Retinal pigment epithelial cell (primary cell): Measurements from ENCODE around the gene AFF3.

Source experiments
- DNase-seq: peaks from one replicate; pipeline ENCODE4 v3.0.0-alpha.2; 2010; ENCODE audit warnings: low read depth
- H3K4me3 ChIP-seq: 2 replicates; pipeline ENCODE4 v1.5.1; 2011; ENCODE audit warnings: mild to moderate bottlenecking, low read length, control low read depth, moderate library complexity
- TF ChIP-seq, protein P1 (sequence below): conservative IDR thresholded peaks from 2 replicates; pipeline ENCODE4 v1.5.1; 2011; ENCODE audit warnings: low read depth, low read length, control low read depth, inconsistent platforms

Gene AFF3

DNA sequence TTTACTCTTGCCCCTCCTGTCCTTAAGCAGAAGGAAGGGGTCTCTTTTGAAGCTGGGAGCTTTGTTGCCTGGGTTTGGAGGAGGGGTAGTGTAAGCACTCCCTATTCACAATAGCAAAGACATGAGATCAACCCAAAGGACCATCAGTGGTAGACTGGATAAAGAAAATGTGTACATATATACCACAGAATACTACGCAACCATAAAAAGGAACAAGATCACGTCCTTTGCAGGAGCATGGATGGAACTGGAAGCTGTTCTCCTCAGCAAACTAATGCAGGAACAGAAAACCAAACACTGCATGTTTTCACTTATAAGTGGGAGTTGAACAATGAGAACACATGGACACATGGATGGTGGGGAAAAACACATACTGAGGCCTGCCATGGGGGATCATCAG is 371.5 kb downstream of the AFF3 start:
- no peak overlapping the region for H3K4me3 ChIP-seq
- no peak for DNase-seq
- TF ChIP-seq, protein P1, sequence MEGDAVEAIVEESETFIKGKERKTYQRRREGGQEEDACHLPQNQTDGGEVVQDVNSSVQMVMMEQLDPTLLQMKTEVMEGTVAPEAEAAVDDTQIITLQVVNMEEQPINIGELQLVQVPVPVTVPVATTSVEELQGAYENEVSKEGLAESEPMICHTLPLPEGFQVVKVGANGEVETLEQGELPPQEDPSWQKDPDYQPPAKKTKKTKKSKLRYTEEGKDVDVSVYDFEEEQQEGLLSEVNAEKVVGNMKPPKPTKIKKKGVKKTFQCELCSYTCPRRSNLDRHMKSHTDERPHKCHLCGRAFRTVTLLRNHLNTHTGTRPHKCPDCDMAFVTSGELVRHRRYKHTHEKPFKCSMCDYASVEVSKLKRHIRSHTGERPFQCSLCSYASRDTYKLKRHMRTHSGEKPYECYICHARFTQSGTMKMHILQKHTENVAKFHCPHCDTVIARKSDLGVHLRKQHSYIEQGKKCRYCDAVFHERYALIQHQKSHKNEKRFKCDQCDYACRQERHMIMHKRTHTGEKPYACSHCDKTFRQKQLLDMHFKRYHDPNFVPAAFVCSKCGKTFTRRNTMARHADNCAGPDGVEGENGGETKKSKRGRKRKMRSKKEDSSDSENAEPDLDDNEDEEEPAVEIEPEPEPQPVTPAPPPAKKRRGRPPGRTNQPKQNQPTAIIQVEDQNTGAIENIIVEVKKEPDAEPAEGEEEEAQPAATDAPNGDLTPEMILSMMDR: no peak

DNA sequence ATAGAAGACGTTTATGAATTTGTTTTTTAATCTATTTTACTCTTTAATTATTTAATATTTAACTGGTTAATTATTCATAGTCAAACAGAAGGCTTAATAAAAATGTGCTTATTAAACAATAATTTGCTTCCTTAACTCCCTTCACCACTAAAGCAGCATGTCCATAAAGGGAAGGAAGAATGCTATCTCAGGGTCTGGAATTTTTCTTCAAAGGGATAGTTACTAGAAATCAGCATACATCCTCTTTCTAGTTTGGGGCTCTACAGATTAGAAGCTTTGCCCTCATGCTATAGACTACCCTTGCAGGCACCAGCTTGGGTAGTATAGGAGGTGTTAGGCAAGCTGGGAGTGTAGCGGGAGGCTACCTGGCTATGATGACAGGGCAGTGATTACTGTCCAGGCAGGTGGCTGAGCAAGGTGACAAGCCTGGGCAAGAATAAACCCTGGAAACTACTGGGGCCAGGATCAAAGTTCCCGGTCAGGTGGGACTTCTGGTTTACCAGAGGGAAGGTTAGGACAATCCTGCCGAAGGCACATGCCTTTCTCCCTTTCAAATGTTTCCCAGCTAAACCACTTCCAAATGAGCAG is 376.6 kb downstream of the AFF3 start:
- H3K4me3 ChIP-seq: no peak overlapping the region
- no peak for DNase-seq
- TF ChIP-seq, protein P1: no peak

DNA sequence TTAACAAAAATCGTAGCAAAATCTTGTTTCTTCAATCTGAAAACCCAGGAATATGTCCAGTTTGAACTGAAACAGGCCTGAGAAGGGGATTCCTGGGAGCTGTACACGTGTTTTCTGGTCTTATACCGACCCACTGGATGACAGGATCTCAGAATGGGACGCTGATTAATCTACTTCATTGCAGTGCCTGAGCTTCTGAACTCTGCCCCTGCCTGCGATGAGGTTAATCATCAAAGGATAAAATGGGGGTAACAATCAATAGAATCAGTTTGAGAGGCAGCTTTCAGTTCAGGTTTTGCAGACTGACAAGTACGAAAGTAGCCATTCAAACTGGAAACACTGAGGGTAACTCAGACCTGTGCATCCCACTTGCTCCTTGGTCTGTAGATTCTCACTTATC is 378.6 kb downstream of the AFF3 start:
- TF ChIP-seq, protein P1: no peak
- H3K4me3 ChIP-seq: no peak overlapping the region

DNA sequence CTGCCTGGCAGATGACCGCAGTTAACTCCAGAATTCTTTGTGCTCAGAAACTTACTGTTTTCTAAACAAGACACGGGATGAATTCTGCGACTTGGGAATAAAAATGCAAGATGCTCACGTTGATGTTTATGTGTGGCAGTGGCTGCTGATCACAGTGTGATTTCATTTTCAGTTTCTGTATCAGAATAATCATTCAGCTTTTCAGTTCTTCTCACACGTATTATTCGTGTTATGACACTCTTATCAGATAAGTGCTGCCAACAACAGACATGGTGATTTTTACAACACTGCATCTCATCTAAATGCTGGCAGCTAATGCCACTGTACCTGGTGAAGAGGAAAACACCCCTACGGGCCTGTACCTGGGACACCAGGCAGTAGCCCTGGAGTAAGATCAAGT is 379.7 kb downstream of the AFF3 start:
- TF ChIP-seq, protein P1: no peak
- DNase-seq: no peak
- no peak overlapping the region for H3K4me3 ChIP-seq

More for the DNA sequence above, 378.6 kb downstream of the AFF3 start:
- no peak for DNase-seq

DNA sequence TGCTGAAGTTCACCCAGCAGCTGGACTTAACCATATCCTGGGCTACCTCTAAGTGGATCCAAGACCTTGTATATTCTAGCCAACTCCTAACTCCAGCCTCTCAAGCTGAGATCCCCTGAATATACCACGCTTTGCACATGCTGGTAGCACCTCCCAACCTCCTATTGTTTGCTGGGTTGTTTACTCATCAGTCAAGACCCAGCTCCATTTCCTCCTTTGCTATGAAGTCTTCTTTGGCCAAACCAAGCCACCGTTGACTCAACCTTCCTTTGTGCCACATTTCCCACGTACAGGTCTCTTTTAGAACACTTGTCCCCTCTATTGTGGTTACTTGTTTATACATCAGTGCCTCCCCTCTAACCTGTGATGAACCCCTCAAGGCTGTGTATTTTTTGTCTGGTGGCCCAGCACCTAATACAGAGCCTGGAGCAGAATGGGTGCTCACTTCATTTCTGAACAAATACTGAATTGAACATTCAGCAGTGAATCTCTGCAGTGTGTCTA is 384.7 kb downstream of the AFF3 start:
- DNase-seq: no peak
- TF ChIP-seq, protein P1: no peak
- no peak overlapping the region for H3K4me3 ChIP-seq

DNA sequence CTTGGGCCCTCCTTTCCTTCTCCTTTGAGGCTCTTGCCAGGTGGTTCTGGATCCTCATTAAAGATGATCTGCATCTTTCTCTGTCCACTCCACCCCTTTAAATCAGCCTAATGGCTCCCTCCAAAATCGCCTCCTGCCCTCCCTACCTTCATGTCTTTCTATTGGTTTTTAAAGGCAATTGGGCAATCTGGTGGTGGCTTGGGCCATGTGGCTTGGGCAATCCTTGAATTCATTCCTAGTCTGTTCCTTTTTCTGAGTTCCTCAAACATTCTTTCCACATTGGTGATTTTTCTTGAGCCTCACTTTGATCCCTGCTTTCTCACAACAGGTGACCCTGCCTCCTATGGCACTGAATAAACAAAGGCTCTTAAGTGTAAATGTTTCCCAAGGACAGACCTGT is 386.3 kb downstream of the AFF3 start:
- TF ChIP-seq, protein P1: no peak
- DNase-seq: no peak
- H3K4me3 ChIP-seq: no peak overlapping the region

DNA sequence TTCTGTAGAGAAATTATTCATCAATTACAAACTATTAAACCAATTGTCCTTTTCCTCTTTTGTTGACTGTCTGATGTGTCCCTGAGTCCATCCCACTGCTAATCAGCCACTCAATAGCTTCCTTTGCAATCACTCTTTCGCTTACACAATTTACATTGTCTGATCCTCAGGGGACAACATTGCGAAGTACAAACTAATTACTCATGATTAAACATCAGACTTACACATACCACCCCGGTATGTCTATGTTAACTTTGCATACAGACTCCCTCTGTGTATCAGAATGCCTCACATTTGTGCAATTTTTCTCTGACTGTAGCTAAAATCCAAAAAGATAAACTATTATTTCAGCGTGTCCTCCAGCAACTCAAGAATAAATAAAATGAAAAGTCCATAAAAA is 388.2 kb downstream of the AFF3 start:
- TF ChIP-seq, protein P1: no peak
- H3K4me3 ChIP-seq: no peak overlapping the region
- DNase-seq: no peak
